K562 (cell line): ENCODE results near the gene SCYL1. TPM values are rescaled to one million over a fixed set of nuclear protein-coding genes. Genes with fewer than 3 reads are reported as not detected.

ENCODE experiments used
- HNRNPK ChIP-seq: fragments of 200-400 bp; formaldehyde crosslinking; IDR thresholded peaks from one replicate; pipeline ENCODE4 v1.6.1; 2018; ENCODE audit warnings: mild to moderate bottlenecking, low read depth, low read length; ENCODE audit not compliant: poor library complexity, severe bottlenecking
- POLR2A ChIP-seq: fragments of 450-650 bp; conservative IDR thresholded peaks from 2 replicates; pipeline ENCODE4 v1.6.1; 2016
- RAD21 ChIP-seq, 2 experiments: fragments of 250-450 bp in 1 of 2; fragments of 450-650 bp in 1 of 2; sonication (Bioruptor Pico) in 1 of 2; formaldehyde crosslinking in 1 of 2; IDR thresholded peaks in 1 of 2; conservative IDR thresholded peaks in 1 of 2; 2 replicates each; pipeline versions ENCODE4 v1.4.0 to v1.8.0; 2020 to 2022; ENCODE audit warnings: mild to moderate bottlenecking in 2 of 2, moderate library complexity in 1 of 2
- RB1 ChIP-seq: fragments of 450-650 bp; IDR thresholded peaks from 2 replicates; pipeline ENCODE4 v1.6.1; 2017; ENCODE audit warnings: low read depth, mild to moderate bottlenecking
- SIN3A ChIP-seq, 2 experiments: fragments of 150-350 bp in 1 of 2; IDR thresholded peaks; 2 replicates each; pipeline ENCODE4 v1.6.1; 2011 to 2016; ENCODE audit warnings: borderline replicate concordance in 2 of 2, low read depth in 2 of 2, low read length in 2 of 2, mild to moderate bottlenecking in 2 of 2, moderate library complexity in 2 of 2; ENCODE audit not compliant: control insufficient read depth in 1 of 2
- polyA plus RNA-seq, 8 experiments: library from polyadenylated mRNA; depleted of rRNA in 4 of 8; stranded (reverse) in 5 of 8; unstranded in 3 of 8; fragments of >200 nt; fragmentation: Nextera tagmentation in 2 of 8; fragmentation: Illumina TruSeq in 1 of 8; extraction: Ambion mirVana in 2 of 8; extraction: Trizol in 1 of 8; gene quantifications; 2 replicates each; pipeline versions ENCODE4 v1.2.1 to v1.2.3, GENCODE V29; 2011 to 2014; ENCODE audit warnings: inconsistent platforms in 1 of 8, missing spikeins in 1 of 8
- total RNA-seq, 7 experiments: library from RNA; depleted of rRNA in 6 of 7; stranded (reverse); fragments of >200 nt in 6 of 7; fragmentation: Illumina TruSeq in 2 of 7; extraction: Trizol in 2 of 7; gene quantifications; 2 replicates each; pipeline versions ENCODE4 v1.2.1 to v1.2.3, GENCODE V29; 2011 to 2021; ENCODE audit warnings: low replicate concordance in 1 of 7
- TF ChIP-seq, protein P1 (sequence below), 2 experiments: fragments of 450-650 bp; IDR thresholded peaks; 2 replicates each; pipeline ENCODE4 v1.6.1; 2016

SCYL1 gene
- total and polyA plus RNA-seq, 9 of the 15 experiments (the other 6 are each of a cell fraction or from before 2014, with no cell fraction given) = 1.9 to 145 (median 57.6) TPM

DNA sequence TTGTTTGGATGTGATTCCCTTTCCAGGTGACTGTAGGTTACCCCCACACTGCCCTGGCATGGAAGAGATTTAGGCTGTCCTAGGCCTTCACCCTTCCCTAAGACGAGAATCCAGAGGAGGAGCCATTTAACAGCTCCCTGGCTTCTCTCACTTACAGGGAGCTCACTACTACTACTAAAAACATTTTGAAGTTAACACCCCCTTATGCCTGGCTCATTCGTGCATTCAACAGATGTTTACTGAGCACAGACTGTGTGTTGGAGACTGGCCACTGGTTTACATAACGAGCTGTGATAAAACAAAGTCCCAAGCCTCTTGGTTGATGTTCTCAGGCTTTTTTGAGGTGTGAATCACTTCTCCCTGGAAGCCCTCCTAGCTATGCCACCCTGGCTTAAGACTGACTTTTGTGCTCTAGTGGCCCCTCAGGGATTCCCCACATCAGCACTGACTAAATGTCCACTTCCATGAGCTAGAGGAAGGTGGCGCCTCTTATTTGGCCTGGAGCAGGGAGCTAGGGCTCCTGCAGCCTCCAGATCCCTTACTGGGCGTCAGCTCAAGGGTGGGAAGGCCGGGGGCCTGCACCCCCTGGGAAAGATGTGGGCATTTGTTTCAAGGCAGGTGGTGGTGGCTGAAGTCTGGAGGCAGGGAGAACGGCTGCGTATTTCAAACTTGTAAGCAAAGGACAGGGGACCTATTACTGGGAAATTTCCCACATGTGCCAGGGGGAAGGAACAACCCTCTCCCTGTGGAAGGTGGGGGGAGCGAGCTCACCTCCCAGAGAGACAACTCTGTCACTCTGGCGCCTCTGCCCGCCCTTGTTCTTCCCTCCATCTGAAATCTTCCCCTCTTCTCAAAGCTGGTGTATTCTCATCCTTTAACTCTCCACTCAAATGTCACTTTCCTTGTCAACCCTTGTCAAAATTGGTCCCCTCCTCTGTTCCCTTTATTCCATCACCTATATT is 45.4 kb upstream of the SCYL1 start (continued):
- TF ChIP-seq RAD21 (CRISPR knock-in tag; conservative IDR thresholded peaks at IDR 0.05 in 1 of 2, IDR thresholded peaks at IDR 0.05 in 1 of 2) (peak; percentile 54 to 57; a peak in 3 of 4 replicates), POLR2A (0 out of 2 replicates have a peak, but pooled peaks have one; percentile 9), HNRNPK (no peak), SIN3A (IDR thresholded peaks at IDR 0.05; ENCODE audit: borderline replicate concordance in 2 of 2, control insufficient read depth in 1 of 2, low read depth in 2 of 2, low read length in 2 of 2) (0 out of 4 replicates have a peak, but pooled peaks of 1 of the 2 experiments have one; percentile 24), RB1 (no peak; the same call in 1 of the 2 replicates)
- TF ChIP-seq, protein P1, sequence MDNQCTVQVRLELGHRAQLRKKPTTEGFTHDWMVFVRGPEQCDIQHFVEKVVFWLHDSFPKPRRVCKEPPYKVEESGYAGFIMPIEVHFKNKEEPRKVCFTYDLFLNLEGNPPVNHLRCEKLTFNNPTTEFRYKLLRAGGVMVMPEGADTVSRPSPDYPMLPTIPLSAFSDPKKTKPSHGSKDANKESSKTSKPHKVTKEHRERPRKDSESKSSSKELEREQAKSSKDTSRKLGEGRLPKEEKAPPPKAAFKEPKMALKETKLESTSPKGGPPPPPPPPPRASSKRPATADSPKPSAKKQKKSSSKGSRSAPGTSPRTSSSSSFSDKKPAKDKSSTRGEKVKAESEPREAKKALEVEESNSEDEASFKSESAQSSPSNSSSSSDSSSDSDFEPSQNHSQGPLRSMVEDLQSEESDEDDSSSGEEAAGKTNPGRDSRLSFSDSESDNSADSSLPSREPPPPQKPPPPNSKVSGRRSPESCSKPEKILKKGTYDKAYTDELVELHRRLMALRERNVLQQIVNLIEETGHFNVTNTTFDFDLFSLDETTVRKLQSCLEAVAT (IDR thresholded peaks at IDR 0.05) = 0 out of 4 replicates have a peak, but pooled peaks of 1 of the 2 experiments have one; percentile 15
